CD4-positive, alpha-beta T cell (primary cell): ENCODE data around the gene PRDM12. TPM values are rescaled to one million over a fixed set of nuclear protein-coding genes. Genes with fewer than 3 reads are reported as not detected.

Source experiments
- ATAC-seq: fragments of 200-7000 bp; cut with Tn5 transposase; one replicate; pipeline ENCODE4 v1.10.0; 2022; ENCODE audit warnings: mild to moderate bottlenecking; ENCODE audit not compliant: poor library complexity
- CTCF ChIA-PET: fragments of 350-600 bp; sonication (Branson Sonifier 250); formaldehyde crosslinking; loops from one replicate; lab custom pipeline; 2021; ENCODE audit warnings: antibody characterized with exemption, inconsistent platforms; lab: Charles Lee
- POLR2A ChIA-PET: fragments of 350-600 bp; sonication (Branson Sonifier 250); formaldehyde crosslinking; loops from one replicate; lab custom pipeline; 2021; ENCODE audit warnings: antibody characterized with exemption, inconsistent platforms; lab: Charles Lee
- DNase-seq, 14 experiments: peaks; one replicate each; pipeline ENCODE4 v3.0.0-alpha.2; 2013 to 2020; ENCODE audit warnings: mixed read lengths in 2 of 14
- H3K27ac ChIP-seq, 2 donors: one replicate each; pipeline versions ENCODE4 v1.5.1 to v1.7.0; 2013; ENCODE audit warnings: low read length in 2 of 2, low read depth in 1 of 2, mild to moderate bottlenecking in 1 of 2
- H3K27me3 ChIP-seq, 2 experiments: 1 replicate in 1 of 2; 2 replicates in 1 of 2; pipeline versions ENCODE4 v1.6.1 to v1.7.0; 2013; ENCODE audit warnings: low read length in 2 of 2, control low read depth in 1 of 2, mild to moderate bottlenecking in 1 of 2, moderate library complexity in 1 of 2; ENCODE audit not compliant: insufficient read depth in 2 of 2, control insufficient read depth in 1 of 2
- H3K36me3 ChIP-seq: one replicate; pipeline ENCODE4 v1.6.1; 2013; ENCODE audit warnings: low read length, control low read depth; ENCODE audit not compliant: insufficient read depth
- H3K4me1 ChIP-seq: one replicate; pipeline ENCODE4 v1.6.1; 2013; ENCODE audit warnings: low read length, control low read depth; ENCODE audit not compliant: insufficient read depth
- H3K4me3 ChIP-seq: one replicate; pipeline ENCODE4 v1.5.1; 2013; ENCODE audit warnings: mild to moderate bottlenecking, low read length, moderate library complexity
- H3K9me3 ChIP-seq, 2 experiments: 1 replicate in 1 of 2; 2 replicates in 1 of 2; pipeline versions ENCODE4 v1.6.1 to v1.7.0; 2013; ENCODE audit warnings: low read length in 2 of 2, mild to moderate bottlenecking in 2 of 2, control low read depth in 1 of 2, moderate library complexity in 1 of 2; ENCODE audit not compliant: control insufficient read depth in 1 of 2, insufficient read depth in 1 of 2
- H3K27ac Mint-ChIP-seq: one replicate; pipeline ENCODE4 v1.8.0; 2020; ENCODE audit warnings: mixed read lengths
- H3K27me3 Mint-ChIP-seq: one replicate; pipeline ENCODE4 v1.8.0; 2021; ENCODE audit warnings: mixed read lengths
- H3K36me3 Mint-ChIP-seq: one replicate; pipeline ENCODE4 v1.8.0; 2021; ENCODE audit warnings: low read depth, mixed read lengths
- H3K4me1 Mint-ChIP-seq: one replicate; pipeline ENCODE4 v1.8.0; 2021; ENCODE audit warnings: low read depth, mixed read lengths
- H3K4me3 Mint-ChIP-seq: one replicate; pipeline ENCODE4 v1.8.0; 2020; ENCODE audit warnings: mild to moderate bottlenecking, mixed read lengths
- H3K9me3 Mint-ChIP-seq: one replicate; pipeline ENCODE4 v1.8.0; 2020; ENCODE audit warnings: mixed read lengths
- intact Hi-C, 2 experiments: fragments of 100-400 bp; cut with DNase I in 1 of 2; cut with micrococcal nuclease in 1 of 2; formaldehyde crosslinking; loops; one replicate each; pipeline versions ENCODE4 v1.15.1 to v1.9.0; 2023 to 2025; cut with DNase I, micrococcal nuclease
- total RNA-seq, 174 experiments: library from RNA in 2 of 174; stranded (reverse) in 2 of 174; gene quantifications; one replicate each; pipeline ENCODE4 v1.2.3 and lab custom pipeline; 2021 to 2026
- TF ChIP-seq, protein P1 (sequence below): fragments of 200-600 bp; IDR thresholded peaks from one replicate; pipeline ENCODE4 v1.8.0; 2022; ENCODE audit warnings: antibody characterized with exemption, mild to moderate bottlenecking

The PRDM12 gene
- total RNA-seq, 2 experiments from 2014 or later = 0.14 TPM; not detected in 1

- CTCF ChIA-PET = no interaction called here
- Histone ChIP-seq H3K27me3 (no peaks in the 10 kb centered on the region), H3K27ac (no peak overlapping the region), H3K4me1 (no peaks in the 10 kb centered on the region), H3K9me3 (no peaks in the 10 kb centered on the region), H3K4me3 (no peak overlapping the region), H3K36me3 (peaks cover 84% of the 10 kb centered on the region)
- Mint-ChIP-seq H3K4me1 (no peaks in the 10 kb centered on the region), H3K4me3 (no peak overlapping the region), H3K27me3 (no peaks in the 10 kb centered on the region), H3K27ac (no peak overlapping the region), H3K36me3 (peaks cover 87% of the 10 kb centered on the region), H3K9me3 (no peaks in the 10 kb centered on the region)
- POLR2A ChIA-PET = no interaction called here
- TF ChIP-seq, protein P1, sequence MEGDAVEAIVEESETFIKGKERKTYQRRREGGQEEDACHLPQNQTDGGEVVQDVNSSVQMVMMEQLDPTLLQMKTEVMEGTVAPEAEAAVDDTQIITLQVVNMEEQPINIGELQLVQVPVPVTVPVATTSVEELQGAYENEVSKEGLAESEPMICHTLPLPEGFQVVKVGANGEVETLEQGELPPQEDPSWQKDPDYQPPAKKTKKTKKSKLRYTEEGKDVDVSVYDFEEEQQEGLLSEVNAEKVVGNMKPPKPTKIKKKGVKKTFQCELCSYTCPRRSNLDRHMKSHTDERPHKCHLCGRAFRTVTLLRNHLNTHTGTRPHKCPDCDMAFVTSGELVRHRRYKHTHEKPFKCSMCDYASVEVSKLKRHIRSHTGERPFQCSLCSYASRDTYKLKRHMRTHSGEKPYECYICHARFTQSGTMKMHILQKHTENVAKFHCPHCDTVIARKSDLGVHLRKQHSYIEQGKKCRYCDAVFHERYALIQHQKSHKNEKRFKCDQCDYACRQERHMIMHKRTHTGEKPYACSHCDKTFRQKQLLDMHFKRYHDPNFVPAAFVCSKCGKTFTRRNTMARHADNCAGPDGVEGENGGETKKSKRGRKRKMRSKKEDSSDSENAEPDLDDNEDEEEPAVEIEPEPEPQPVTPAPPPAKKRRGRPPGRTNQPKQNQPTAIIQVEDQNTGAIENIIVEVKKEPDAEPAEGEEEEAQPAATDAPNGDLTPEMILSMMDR = no peak
- ATAC-seq (no peak), DNase-seq (no peak)
- intact Hi-C loops = no loop called here
Measured at GRCh38 chr9:130630506-130631330, 33.7 kb upstream of the PRDM12 start.

DNA sequence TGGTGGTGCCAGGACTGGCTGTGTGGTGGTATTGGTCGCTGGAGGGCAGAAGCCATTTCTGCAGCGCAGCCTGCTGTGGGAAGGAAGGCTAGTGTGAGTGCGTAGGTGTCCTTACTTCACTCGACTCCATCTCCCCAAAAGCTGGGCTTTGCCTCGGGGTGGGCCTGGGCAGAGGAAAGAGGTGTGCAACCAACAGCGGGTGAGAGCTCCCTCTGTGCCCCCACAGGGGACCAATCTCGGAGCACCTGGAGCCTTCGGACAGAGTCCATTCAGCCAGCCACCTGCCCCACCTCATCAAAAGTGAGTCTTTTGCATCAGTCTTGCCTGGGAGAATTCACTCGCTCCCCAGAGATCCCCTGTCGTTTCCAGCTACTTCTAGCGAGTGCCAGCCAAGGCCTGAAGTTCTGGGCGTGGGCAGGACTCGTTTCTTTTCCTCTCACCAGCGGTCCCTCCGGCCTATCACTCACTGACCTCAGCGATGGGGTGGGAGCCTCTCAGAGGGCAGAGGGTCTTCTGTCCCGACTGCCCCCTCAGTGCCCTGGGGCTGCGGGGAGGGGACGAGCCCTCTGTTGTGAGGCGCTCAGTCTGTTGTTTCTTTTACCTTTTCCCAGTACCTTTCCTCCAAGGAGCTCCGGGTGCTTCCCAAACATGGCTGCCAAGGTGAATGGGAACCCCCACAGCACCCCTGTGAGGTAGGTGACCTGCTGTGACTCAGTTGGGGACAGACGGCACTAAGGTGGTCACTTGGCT, 32.9 kb upstream of the PRDM12 start:
- no peaks in the 10 kb centered on the region for H3K9me3 Mint-ChIP-seq
- no peak for ATAC-seq
- intact Hi-C loops = no loop called here
- Histone ChIP-seq H3K27ac (no peak overlapping the region), H3K9me3 (no peaks in the 10 kb centered on the region), H3K27me3 (no peaks in the 10 kb centered on the region), H3K36me3 (peaks cover 84% of the 10 kb centered on the region), H3K4me1 (no peaks in the 10 kb centered on the region), H3K4me3 (no peak overlapping the region)
- TF ChIP-seq, protein P1 = no peak
- H3K4me1 Mint-ChIP-seq = no peaks in the 10 kb centered on the region
- no peak overlapping the region for H3K4me3 Mint-ChIP-seq
- H3K36me3 Mint-ChIP-seq = peaks cover 87% of the 10 kb centered on the region
- ChIA-PET CTCF (no interaction called here), POLR2A (no interaction called here)
- H3K27ac Mint-ChIP-seq = no peak overlapping the region
- peak in 1 of 14 experiments; percentile 3 for DNase-seq
- no peaks in the 10 kb centered on the region for H3K27me3 Mint-ChIP-seq

- Histone ChIP-seq H3K36me3 (peaks cover 82% of the 10 kb centered on the region), H3K27me3 (no peaks in the 10 kb centered on the region), H3K4me3 (no peak overlapping the region), H3K9me3 (no peaks in the 10 kb centered on the region), H3K4me1 (no peaks in the 10 kb centered on the region), H3K27ac (no peak overlapping the region)
- Mint-ChIP-seq H3K9me3 (no peaks in the 10 kb centered on the region), H3K4me1 (no peaks in the 10 kb centered on the region), H3K27me3 (no peaks in the 10 kb centered on the region), H3K36me3 (peaks cover 87% of the 10 kb centered on the region), H3K4me3 (no peak overlapping the region), H3K27ac (no peak overlapping the region)
- POLR2A ChIA-PET = no interaction called here
- intact Hi-C loops = no loop called here
- CTCF ChIA-PET = no interaction called here
- TF ChIP-seq, protein P1 = no peak
- ATAC-seq (no peak), DNase-seq (no peak)
Measured at GRCh38 chr9:130632081-130632710, 32.2 kb upstream of the PRDM12 start.
